GM18517 (cell line): Measurements from ENCODE around the gene MATR3.
"Not testable (repeated sequence)": the region's sequence is repeated elsewhere in the genome, so short reads cannot be mapped to it uniquely, and the experiment has no call there.

Source experiments
- ATAC-seq: cut with Tn5 transposase; IDR thresholded peaks from one replicate; pipeline ENCODE4 v1.9.1; 2021; ENCODE audit warnings: mild to moderate bottlenecking, moderate library complexity; ENCODE audit not compliant: unreplicated experiment

MATR3 gene

GRCh38 chr5:139293507-139294373 lies at the start of gene MATR3:
TSS of gene MATR3 (plus strand) at chr5:139293740. CDS start at chr5:139307416, 13,676 bp downstream.
- ATAC-seq, result peak; percentile 75

DNA sequence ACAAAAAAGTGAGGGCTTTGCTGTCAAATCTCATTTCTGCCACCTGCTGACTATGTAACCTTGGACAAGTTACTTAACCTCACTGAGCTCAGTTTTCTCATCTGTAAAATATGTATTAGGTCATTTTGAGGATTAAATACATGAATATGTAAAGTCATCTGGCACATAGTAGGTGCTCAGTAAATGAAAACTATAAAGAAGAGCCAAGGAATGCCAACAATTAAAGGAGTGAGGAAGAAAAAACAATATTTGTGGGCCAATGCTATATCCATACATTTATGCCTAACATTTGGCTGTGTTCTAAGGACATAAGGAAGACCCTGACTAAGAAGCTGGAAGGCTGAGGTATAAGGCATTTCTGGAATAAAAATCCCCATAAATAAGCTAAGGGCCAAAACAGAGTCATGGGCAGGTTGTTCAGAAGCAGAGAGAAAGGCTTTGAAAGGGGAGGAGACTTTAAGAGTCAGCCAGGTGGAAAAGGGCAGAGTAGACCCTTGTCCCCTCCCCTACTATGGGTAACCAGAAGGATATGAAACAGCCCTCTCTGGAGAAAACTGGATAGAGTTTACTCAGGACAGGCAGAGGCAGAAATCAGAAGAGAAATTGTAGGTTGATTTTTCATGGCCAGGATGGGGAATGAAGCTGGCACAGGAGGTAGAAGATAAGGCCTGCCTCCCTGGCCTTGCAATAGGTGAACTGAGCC lies 47.8 kb upstream of the MATR3 start:
- ATAC-seq, result no peak

GRCh38 chr5:139246394-139246793 lies 47.1 kb upstream of the MATR3 start:
- ATAC-seq, result no peak

DNA sequence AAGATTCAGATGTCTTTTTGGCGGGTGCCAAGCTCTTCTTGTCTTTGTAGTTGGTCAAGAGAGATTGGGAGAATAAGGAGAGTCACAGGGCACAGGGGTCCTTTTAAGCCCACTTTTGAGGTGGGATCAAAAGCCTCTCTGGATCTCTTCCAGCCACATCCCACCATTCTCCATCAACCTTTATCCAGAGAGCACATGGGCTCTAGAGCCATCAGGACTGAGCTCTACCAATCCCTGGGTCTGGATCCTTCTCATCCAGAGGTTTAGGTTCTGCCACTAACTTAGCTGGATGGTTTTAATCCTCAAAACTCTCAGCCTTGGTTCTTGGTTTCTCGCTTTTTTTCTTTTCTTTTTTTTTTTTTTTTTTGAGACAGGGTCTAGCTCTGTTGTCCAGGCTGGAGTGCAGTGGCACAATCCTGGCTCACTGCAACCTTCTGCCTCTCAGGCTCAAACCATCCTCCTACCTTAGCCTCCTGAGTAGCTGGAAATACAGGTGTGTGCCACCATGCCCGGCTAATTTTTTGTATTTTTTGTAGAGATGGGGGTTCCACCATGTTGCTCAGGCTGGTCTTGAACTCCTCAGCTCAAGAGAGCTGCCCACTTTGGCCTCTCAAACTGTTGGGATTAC lies 44.6 kb upstream of the MATR3 start:
- no peak for ATAC-seq

- ATAC-seq, result no peak
These were observed 42.3 kb upstream of the MATR3 start for GRCh38 chr5:139251281-139251687.

GRCh38 chr5:139251695-139252288 lies 41.7 kb upstream of the MATR3 start:
- ATAC-seq, result no peak

- ATAC-seq, result no peak
These were observed 40.4 kb upstream of the MATR3 start for GRCh38 chr5:139253115-139253514.

GRCh38 chr5:139256820-139257219 lies 36.7 kb upstream of the MATR3 start:
- no peak for ATAC-seq

- no peak for ATAC-seq
These were observed 31.3 kb upstream of the MATR3 start for GRCh38 chr5:139262059-139262741.

- ATAC-seq, result no peak
These were observed 30.6 kb upstream of the MATR3 start for GRCh38 chr5:139262742-139263445.

- no peak for ATAC-seq
These were observed 30.0 kb upstream of the MATR3 start for GRCh38 chr5:139263536-139263935.

DNA sequence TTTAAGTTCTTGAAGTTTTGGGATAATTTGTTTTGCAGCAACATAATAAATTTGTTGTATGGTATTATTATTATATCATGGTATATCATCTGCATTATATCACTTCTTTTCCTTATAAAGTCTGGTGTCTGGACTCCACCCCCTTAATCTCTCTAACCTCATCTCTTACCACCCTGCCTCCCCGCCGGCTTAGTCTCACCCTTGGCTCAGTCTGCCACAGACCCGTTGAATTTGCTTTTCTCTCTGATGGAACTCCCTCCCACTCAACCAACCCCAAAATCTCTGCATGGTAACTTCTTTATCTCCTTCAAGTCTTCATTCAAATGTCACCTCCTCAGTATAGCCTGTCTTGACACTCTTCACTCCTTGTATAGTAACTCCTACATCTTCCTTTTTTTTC lies 29.6 kb upstream of the MATR3 start:
- ATAC-seq, result no peak

GRCh38 chr5:139265001-139265400 lies 28.5 kb upstream of the MATR3 start:
- no peak for ATAC-seq

GRCh38 chr5:139266236-139266635 lies 27.3 kb upstream of the MATR3 start:
- ATAC-seq, result no peak

GRCh38 chr5:139267481-139267880 lies 26.1 kb upstream of the MATR3 start:
- no peak for ATAC-seq

DNA sequence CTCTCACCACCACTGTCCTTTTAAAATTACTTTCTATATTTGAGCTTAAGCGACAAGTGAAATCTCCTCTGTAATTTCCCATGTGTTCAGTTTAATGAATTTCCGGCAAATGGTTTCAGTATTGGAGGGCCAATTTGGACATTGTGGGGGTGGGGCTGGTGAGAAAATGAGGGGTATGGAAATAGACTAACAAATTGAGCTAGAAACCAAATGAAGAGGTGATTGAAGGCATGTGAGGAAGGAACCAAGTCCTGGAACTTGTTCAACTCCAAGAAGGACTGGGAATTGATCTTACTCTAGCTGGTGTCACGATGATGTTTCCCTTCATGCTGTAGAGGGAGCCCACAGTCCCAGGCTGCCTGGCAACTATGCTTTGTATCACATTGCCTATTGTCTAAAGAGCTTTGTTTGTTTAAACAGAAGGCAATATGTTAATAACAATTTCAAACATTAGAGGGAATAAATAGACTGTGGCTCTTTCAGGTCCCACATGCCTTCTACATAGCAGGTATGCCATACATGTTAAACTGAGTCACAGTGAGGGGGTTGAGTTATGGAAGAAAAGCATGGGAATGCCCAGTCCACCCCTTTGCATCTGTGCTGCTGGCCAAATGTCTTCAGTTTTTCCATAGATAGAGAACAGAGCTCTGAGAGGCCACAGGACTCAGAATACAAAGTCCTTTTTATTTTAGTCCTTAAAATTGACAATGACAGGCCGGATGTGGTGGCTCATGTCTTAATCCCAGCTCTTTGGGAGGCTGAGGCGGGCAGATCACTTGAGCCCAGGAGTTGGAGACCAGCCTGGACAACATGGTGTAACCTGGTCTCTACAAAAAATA lies 25.0 kb upstream of the MATR3 start:
- ATAC-seq, result no peak

GRCh38 chr5:139270718-139271117 lies 22.8 kb upstream of the MATR3 start:
- ATAC-seq, result not testable (repeated sequence)

DNA sequence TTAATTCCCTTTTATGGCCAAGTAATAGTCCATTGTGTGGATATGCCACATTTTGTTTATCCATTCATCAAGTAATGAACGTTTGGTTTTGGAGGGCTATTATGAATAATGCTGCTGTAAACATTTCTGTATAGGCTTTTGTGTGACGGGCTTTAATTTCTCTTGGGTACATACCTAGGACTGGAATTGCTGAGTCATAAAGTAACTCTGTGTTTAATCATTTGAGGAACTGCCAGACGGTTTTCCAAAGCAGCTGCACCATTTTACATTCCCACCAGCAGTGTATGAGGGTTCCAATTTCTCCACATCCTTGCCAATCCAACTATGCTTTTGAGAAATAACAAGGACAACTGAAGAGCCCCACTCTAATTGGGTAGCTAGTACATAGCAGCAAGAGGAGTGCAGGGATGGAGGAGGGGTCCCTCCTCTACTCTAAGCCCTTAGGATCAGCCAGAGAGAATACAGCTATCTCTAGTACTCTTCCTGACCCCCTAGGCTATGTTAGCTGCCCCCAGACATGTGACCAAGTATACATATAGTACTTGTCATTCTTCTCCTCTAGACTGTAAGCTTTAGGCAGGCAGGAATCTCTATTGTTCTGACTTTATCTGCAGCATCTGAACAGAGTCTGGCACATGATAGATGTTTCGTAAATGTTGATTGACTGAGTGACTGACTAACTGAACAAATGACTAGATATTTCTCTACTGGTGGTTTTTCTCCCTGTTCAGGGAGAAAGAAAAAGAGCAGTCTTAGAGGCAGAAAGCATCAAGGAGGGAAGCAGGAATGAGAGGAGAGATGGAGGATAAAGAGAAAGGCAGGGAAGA lies 22.1 kb upstream of the MATR3 start:
- no peak for ATAC-seq
